Measurements from ENCODE around the gene ZNF521.

Gene ZNF521

GRCh38 chr18:25132786-25133496, 219.0 kb downstream of the ZNF521 start:
- no peak for DNase-seq (ENCODE audit: low read depth in 1 of 2, low spot score in 1 of 2)

DNA sequence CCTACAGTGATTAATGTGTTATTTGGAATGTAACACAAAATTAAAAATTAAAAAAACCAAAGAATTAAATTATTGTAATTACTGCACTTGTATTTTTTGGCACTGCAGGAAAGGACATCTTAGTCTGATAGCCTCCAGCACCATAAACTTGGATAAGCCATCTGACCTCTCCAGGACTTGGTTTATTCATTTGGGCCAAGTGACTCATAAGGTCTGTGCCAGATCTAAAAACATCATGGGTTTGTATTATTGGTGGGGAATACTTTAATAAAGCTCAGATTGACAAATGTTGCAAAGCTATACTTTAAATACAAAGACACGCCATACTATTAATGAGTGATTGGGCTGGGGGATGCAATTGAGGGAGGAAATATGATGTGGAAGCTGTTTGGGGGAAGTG, 225.2 kb downstream of the ZNF521 start:
- DNase-seq (ENCODE audit: low read depth in 1 of 2, low spot score in 1 of 2): no peak

DNA sequence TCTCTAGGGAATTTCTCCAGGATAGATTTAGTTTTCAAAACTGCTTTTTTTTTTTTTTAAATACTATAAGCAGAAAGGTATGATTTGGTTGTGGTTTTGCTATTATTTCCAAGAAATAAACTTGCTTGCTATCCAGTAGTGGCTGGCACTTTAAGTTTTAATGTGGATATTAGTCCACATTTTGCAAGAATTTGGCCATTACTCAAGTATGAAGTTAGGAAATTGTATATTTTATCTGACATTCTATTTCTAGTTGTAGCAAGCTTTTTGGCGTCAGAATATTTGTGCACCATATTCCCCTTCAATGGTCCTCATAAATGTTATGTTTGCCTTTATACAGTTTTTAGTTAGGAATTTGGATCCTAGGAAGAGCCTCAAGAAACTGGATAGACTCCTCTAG, 226.3 kb downstream of the ZNF521 start:
- no peak for DNase-seq (ENCODE audit: low read depth in 1 of 2, low spot score in 1 of 2)

DNA sequence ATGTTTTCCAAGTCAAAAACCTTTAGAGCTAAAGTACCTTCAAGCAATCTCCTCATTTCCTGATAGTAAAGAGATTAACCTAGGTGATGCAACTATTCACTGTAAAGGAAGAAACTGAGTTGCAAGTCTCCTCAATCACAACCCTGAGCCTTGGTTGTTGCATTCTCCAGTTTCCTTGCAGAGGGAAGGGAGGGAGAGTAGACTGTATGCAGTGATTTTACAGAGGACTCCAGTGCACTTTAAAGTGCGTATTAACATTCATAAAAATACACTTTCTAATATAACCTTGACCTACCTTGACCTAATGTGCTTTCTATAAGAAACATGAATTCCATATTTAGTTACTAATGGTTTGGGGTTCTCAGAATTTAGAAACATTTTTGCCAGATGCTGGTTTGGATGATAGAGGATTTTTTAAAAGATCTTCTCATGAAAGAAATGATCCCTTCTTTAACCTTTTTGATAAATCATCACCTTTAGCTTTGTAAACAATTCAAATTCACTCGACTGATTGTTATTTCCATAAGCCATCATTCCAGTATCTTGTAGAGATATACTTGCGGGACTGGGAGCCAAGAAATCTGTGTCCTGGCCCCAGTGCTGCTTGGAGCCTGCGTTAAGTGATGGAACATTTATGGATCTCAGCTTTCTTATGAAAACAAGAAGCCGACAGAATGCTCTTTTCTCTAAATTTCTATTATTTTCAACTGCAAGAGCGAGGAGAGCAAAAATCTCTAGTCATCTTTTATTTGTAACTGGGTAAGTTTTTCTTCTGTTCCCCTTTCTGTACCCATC, 228.3 kb downstream of the ZNF521 start:
- DNase-seq (ENCODE audit: low read depth in 1 of 2, low spot score in 1 of 2): no peak

DNA sequence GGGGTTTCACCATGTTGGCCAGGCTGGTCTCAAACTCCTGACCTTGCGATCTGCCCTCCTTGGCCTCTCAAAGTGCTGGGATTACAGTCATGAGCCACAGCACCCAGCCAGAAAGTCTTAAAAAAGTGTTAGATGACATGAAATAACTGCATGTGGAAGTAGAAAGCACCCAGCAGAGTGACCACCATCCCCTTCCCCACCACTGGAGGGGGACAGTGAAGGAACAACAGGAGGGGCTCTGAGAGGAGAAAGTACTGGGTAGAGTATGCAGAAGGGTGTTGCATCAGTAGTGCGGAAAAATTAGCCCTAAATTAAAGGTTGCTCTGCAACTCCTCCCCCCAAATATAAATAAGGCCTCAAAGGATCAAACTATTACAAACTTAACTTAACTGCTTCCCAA, 230.5 kb downstream of the ZNF521 start:
- no peak for DNase-seq (ENCODE audit: low read depth in 1 of 2, low spot score in 1 of 2)

GRCh38 chr18:25113566-25113965, 238.4 kb downstream of the ZNF521 start:
- DNase-seq (ENCODE audit: low read depth in 1 of 2, low spot score in 1 of 2): no peak

GRCh38 chr18:25112821-25113434, 239.0 kb downstream of the ZNF521 start:
- no peak for DNase-seq (ENCODE audit: low read depth in 1 of 2, low spot score in 1 of 2)

DNA sequence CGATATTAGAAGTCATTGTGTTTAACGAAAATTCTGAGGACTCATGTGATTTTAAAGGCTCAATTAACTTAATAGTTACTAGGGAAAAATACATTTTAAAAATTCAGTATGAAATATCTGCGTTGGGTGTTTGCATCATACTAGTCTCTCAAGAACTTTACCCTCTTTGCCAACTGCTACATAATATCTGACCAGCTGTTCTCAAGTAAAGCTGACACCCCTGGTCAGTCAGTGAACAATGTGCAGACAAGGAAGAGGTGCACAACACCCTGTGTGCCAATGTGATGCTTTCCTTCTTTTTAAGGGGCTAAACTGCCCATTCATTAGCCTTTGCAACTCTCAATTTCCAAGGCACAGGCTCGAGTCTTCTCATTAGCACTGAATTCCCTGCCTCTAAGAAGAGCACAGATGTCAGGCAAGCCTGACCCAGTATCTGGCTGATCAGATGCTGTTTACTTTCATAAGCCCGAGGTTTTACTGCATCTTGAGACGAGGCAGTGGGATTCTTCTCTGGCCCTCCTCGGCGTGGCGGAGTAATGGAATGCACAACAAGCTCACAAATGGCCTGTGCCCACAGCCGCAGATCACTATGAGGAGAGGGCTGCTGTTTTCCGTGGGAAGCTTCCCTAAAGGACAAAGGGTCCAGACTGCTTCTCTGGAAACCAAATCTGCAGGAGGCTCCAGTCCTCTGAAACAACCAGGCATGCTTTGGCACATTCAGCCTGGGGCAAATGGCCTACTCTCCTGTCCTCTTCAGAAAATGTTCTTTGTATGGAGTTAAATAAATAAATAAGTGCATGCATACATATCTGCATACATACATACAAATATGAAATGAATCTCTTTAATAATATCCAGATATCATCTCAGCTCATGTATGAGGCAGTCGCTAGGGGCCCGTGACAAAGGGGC, 240.3 kb downstream of the ZNF521 start:
- no peak for DNase-seq (ENCODE audit: low read depth in 1 of 2, low spot score in 1 of 2)

GRCh38 chr18:25109484-25109883, 242.5 kb downstream of the ZNF521 start:
- no peak for DNase-seq (ENCODE audit: low read depth in 1 of 2, low spot score in 1 of 2)

DNA sequence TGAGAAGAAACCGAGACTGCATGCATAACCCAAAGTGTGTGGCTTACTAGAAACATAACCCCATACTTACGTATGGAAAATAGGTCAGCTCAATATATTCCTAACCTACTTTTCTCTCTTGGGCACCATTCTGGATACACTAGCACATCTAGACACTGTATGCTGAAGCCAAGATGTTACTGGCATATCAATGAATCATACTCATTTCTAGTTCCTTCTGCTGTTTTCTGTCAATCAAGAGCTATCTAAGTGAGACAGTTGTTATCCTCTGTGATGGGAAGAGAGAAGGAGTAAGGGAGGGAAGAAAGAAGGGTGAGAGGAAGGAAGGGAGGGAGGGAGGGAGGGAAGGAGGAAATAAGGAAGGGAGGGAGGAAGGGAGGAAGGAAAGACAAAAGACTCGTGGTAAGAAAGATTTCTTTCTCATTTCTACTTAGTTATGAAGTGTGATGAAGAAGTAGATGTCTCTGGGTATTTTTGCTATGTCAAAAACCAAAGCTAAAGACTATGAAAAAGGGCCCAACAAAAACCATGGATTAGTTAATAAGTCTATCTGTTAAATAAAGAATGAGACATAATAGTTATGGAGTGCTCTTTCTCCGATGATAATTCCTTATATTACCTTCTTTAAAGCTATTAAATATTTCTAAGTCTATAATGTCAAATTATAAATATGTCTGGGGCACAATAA, 248.4 kb downstream of the ZNF521 start:
- no peak for DNase-seq (ENCODE audit: low read depth in 1 of 2, low spot score in 1 of 2)

DNA sequence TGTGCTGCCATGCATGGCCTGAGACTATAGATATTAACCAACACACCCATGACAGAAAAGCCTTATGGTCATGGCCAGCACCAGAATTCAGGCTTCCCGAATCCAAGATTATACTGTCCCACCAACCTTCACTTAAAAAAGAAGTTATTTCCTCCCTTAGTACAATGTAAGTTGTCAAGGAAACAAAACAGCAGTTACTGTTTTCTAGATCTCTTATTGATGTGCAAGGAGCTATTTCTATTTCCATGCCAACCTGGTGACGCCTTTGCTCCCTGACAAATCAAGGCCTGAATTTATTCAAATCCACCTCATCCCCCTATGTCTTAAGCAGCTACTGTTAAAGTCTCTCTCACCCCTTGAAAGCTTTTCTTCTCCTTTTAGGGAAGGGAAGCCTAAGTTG, 249.3 kb downstream of the ZNF521 start:
- no peak for DNase-seq (ENCODE audit: low read depth in 1 of 2, low spot score in 1 of 2)

DNA sequence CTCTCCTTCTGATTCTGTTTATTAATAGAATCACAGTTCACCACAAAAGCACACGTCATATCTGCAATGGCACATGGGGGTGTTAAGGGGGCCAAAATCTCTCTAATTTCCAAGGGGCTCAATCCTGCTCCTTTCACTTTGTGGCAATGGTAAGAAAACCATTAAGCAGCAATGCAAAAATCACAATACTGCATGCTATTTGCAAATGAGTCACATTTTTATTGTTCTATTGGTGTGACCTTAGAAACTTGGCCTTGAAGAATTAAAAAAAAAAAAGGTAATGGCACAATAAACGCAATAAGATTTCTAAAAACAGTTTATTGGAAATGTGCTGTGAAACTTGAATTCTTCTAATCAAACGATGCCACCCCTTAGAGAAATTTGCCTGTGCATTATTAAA, 251.5 kb downstream of the ZNF521 start:
- DNase-seq (ENCODE audit: low read depth in 1 of 2, low spot score in 1 of 2): no peak

DNA sequence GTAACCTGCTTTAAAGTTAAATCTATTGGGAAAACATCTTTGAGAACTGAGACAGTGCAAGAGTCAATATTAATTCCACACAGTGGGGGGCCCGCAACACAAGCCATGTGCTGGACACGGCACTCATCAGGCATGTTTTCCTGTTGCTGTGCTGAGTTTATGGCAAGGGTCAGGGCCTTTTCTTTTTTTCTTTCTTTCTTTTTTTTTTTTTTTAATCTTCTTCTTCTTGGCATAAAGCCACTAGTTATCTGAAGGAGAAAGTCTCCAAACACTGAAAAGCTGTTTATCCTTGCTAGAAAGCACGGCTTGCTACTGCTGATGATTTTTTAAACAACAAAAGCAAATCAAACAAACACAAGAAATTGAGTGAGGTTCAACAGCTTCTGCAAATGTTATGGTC, 252.1 kb downstream of the ZNF521 start:
- DNase-seq (ENCODE audit: low read depth in 1 of 2, low spot score in 1 of 2): no peak

DNA sequence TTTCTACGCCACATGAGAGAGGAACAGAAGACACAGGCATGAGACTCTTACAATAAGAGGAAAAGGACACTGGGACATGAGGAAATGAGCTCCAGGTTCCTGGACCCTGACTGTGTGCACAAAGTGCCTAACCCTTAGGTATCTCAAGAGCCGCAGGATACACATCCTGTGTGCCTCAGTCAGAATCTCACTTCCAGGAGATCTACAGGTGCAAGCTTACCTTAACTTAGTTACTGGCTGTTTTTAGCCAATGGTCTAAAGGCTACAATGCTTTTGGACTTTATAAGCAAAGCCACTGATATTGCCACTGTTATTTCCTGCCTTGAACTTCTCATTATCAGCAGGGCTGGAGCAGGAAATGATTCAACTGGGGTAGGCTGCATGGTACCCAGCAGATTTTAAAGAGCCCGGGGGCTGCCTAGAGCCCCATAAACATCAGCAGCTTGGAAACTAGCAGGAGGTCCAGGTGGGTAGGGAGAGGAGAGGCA, 254.4 kb downstream of the ZNF521 start:
- DNase-seq (ENCODE audit: low read depth in 1 of 2, low spot score in 1 of 2): no peak

GRCh38 chr18:25097057-25097456, 254.9 kb downstream of the ZNF521 start:
- DNase-seq (ENCODE audit: low read depth in 1 of 2, low spot score in 1 of 2): no peak

- no peak for DNase-seq (ENCODE audit: low read depth in 1 of 2, low spot score in 1 of 2)
Measured at GRCh38 chr18:25093141-25093540, 258.8 kb downstream of the ZNF521 start.

DNA sequence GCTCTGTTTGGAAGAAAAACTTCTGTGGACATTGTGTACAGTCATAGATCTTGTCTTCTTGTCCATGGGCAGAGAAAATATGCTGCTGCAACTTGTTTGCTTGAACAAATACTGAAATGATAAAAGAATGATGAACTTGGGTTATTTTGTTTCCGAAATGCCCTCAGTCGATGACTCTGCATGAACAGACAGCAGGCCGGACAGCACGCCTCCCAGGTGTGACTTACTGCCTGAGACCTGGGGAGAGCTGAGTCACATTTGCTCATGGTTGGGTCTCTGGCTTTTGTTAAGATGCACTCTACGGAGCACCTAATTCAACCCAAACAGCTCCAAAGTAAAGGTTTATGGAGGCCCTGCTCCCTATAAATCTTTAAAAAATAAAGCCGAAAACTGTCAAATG, 262.5 kb downstream of the ZNF521 start:
- DNase-seq (ENCODE audit: low read depth in 1 of 2, low spot score in 1 of 2): no peak

- no peak for DNase-seq (ENCODE audit: low read depth in 1 of 2, low spot score in 1 of 2)
Measured at GRCh38 chr18:25086876-25087275, 265.1 kb downstream of the ZNF521 start.

GRCh38 chr18:25081001-25081400, 271.0 kb downstream of the ZNF521 start:
- no peak for DNase-seq (ENCODE audit: low read depth in 1 of 2, low spot score in 1 of 2)

GRCh38 chr18:25080211-25080610, 271.8 kb downstream of the ZNF521 start:
- DNase-seq (ENCODE audit: low read depth in 1 of 2, low spot score in 1 of 2): no peak
